Nephron (organoid): ENCODE results near the gene NCOA4.

Experiments
- H3K27ac Mint-ChIP-seq, 3 experiments: 2 replicates each; pipeline ENCODE4 v1.8.0; 2020; ENCODE audit warnings: mixed read lengths in 3 of 3, mild to moderate bottlenecking in 2 of 3, moderate library complexity in 1 of 3
- H3K27me3 Mint-ChIP-seq: 2 replicates; pipeline ENCODE4 v1.8.0; 2021; ENCODE audit warnings: low read depth, mild to moderate bottlenecking, moderate library complexity, mixed read lengths
- H3K36me3 Mint-ChIP-seq: 2 replicates; pipeline ENCODE4 v1.8.0; 2020; ENCODE audit warnings: low read depth, mixed read lengths
- H3K4me1 Mint-ChIP-seq: 2 replicates; pipeline ENCODE4 v1.8.0; 2020; ENCODE audit warnings: mixed read lengths
- H3K4me3 Mint-ChIP-seq, 3 experiments: 2 replicates each; pipeline ENCODE4 v1.8.0; 2020; ENCODE audit warnings: mild to moderate bottlenecking in 3 of 3, mixed read lengths in 3 of 3, moderate library complexity in 2 of 3
- H3K9me3 Mint-ChIP-seq: 2 replicates; pipeline ENCODE4 v1.8.0; 2020; ENCODE audit warnings: mixed read lengths
- CTCF ChIP-seq, 3 experiments: fragments of 200-600 bp; sonication (generic); IDR thresholded peaks; one replicate each; pipeline ENCODE4 v1.5.0; 2021; ENCODE audit warnings: antibody characterized with exemption in 3 of 3; ENCODE audit not compliant: unreplicated experiment in 3 of 3

Gene NCOA4

GRCh38 chr10:46026106-46026505, 4.3 kb downstream of the NCOA4 start:
- Mint-ChIP-seq H3K9me3 (no peaks in the 10 kb centered on the region), H3K4me3 (no peak overlapping the region), H3K4me1 (peaks cover 76% of the 10 kb centered on the region), H3K36me3 (peaks cover 7% of the 10 kb centered on the region), H3K27ac (peak overlapping the region in 1 of 3 experiments; percentile 22), H3K27me3 (no peaks in the 10 kb centered on the region)
- no peak for TF ChIP-seq CTCF (IDR thresholded peaks at IDR 0.05; ENCODE audit: unreplicated experiment in 3 of 3)

DNA sequence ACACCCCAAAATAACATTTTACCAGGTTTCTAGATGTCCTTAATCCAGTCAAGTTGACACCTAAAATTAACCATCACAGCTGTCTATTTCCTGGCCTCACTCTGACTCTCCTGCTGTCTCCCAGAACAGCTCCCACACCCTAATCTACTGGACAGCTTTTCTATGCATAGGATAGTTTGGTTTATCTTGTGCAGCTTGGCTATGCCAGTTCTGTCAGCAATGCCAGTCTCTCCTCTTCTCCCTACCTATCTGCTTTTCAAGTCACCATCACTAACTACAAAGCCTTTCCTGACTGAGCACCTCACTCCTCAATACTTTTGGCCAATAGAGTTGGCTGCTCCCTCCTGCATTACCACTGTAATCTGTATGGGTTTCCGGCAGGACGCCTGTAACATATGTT, 5.0 kb downstream of the NCOA4 start:
- no peak for TF ChIP-seq CTCF (IDR thresholded peaks at IDR 0.05; ENCODE audit: unreplicated experiment in 3 of 3)
- Mint-ChIP-seq H3K27me3 (no peaks in the 10 kb centered on the region), H3K36me3 (peaks cover 7% of the 10 kb centered on the region), H3K4me1 (peaks cover 72% of the 10 kb centered on the region), H3K27ac (peak overlapping the region; percentile 1 to 22 (median 7)), H3K4me3 (peak overlapping the region; percentile 2 to 39 (median 27)), H3K9me3 (no peaks in the 10 kb centered on the region)

DNA sequence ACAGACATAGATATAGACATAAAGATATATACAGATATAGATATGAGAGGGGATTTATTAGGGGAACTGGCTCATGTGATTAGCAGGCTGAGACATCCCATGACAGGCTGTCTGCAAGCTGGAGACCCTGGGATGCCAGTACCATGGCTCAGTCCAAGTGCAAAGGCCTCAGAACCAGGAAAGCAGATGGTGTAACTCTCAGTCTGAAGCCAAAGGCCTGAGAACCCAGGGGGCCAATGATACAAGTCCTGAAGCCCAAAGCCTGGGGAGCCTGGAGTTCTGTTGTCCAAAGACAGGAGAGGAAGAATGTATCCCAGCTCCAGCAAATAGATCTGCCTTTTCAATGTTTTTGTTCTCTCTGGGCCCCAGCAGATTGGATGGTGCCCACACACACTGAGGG, 5.5 kb downstream of the NCOA4 start:
- Mint-ChIP-seq H3K4me3 (peak overlapping the region in 2 of 3 experiments; percentile 15 to 39), H3K27ac (peak overlapping the region; percentile 22 to 51 (median 31)), H3K9me3 (no peaks in the 10 kb centered on the region), H3K36me3 (peaks cover 7% of the 10 kb centered on the region), H3K4me1 (peaks cover 71% of the 10 kb centered on the region), H3K27me3 (no peaks in the 10 kb centered on the region)
- no peak for TF ChIP-seq CTCF (IDR thresholded peaks at IDR 0.05; ENCODE audit: unreplicated experiment in 3 of 3)

DNA sequence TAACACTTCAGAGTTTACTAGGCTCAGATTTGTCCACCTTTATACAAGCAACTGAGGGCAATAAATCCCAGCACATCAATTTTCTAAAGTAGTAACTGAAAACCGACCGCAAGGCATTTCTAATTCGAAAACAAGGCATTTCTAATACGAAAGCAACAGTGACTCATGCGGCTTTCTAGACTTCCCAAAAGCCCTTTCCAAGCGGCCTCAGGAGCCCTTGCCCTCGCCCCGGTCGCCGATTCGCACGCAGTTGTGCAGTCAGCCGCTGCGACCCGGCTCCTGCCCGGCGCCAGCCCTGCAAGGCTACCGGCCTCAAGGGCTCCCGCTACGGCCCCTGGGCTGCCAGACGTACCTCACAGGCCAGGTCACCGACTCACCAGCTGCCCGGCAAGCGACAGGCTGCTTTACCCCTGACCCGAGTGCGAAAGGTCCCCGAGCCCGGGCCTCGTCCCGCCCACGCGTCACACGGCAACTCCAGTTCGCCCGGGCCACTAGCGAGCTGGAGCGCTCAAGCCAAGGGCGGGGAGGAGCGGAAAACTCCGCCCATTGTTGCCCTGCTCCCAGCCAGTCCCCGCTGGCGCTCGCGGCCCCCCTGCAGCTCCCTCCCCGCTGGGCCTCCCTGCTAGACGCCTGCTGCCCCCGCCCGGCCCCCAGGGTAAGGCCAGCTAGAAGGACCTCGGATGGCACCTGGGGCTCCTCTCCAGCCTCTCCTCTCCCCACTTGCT, 7.3 kb downstream of the NCOA4 start:
- TF ChIP-seq CTCF (IDR thresholded peaks at IDR 0.05; ENCODE audit: unreplicated experiment in 3 of 3), result no peak
- peak overlapping the region; percentile 84 to 87 (median 87) for H3K4me3 Mint-ChIP-seq
- H3K27me3 Mint-ChIP-seq, result no peaks in the 10 kb centered on the region
- H3K9me3 Mint-ChIP-seq, result no peaks in the 10 kb centered on the region
- H3K36me3 Mint-ChIP-seq, result peaks cover 7% of the 10 kb centered on the region
- peaks cover 71% of the 10 kb centered on the region for H3K4me1 Mint-ChIP-seq
- H3K27ac Mint-ChIP-seq, result peak overlapping the region; percentile 17 to 51 (median 31)

- H3K4me3 Mint-ChIP-seq, result no peak overlapping the region
Measured at GRCh38 chr10:46020344-46020657, 10.1 kb downstream of the NCOA4 start.

More at GRCh38 chr10:46020344-46020657, 10.1 kb downstream of the NCOA4 start:
- H3K9me3 Mint-ChIP-seq, result no peaks in the 10 kb centered on the region
- H3K36me3 Mint-ChIP-seq, result peaks cover 14% of the 10 kb centered on the region
- TF ChIP-seq CTCF (IDR thresholded peaks at IDR 0.05; ENCODE audit: unreplicated experiment in 3 of 3), result no peak
- H3K27me3 Mint-ChIP-seq, result no peaks in the 10 kb centered on the region
- H3K4me1 Mint-ChIP-seq, result peaks cover 53% of the 10 kb centered on the region
- H3K27ac Mint-ChIP-seq, result no peak overlapping the region
